ENCODE data around the gene KCTD14. TPM values are rescaled to one million over a fixed set of nuclear protein-coding genes. Genes with fewer than 3 reads are reported as not detected.
"Not testable (repeated sequence)": the region's sequence is repeated elsewhere in the genome, so short reads cannot be mapped to it uniquely, and the experiment has no call there.

KCTD14 gene
- total RNA-seq, 2 experiments from 2014 or later: not detected

DNA sequence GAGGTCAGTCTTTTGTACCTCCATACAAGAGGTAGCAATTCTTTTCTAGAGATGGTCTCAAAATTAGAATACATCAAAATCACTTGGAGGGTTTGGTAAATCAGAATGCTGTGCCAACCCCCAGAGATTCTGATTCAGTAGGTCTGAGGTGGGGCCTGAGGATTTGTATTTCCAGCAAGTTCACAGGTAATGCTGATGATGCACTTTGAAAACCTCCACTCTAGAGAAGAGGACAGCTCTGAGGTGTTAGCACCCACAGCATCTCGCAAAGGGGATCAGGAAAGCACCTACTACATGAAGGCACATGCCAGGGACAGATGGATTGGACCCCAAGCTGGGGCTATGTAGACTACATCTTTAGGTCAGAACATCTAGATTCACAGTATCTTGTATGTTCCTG, 7.2 kb downstream of the KCTD14 start:
- intact Hi-C loops (cut with micrococcal nuclease; ENCODE audit: unreplicated experiment): no loop called here
- TF ChIP-seq EZH2phosphoT487 (IDR thresholded peaks at IDR 0.05; ENCODE audit: borderline replicate concordance, low read depth, low read length): no peak
- TF ChIP-seq, protein P1, sequence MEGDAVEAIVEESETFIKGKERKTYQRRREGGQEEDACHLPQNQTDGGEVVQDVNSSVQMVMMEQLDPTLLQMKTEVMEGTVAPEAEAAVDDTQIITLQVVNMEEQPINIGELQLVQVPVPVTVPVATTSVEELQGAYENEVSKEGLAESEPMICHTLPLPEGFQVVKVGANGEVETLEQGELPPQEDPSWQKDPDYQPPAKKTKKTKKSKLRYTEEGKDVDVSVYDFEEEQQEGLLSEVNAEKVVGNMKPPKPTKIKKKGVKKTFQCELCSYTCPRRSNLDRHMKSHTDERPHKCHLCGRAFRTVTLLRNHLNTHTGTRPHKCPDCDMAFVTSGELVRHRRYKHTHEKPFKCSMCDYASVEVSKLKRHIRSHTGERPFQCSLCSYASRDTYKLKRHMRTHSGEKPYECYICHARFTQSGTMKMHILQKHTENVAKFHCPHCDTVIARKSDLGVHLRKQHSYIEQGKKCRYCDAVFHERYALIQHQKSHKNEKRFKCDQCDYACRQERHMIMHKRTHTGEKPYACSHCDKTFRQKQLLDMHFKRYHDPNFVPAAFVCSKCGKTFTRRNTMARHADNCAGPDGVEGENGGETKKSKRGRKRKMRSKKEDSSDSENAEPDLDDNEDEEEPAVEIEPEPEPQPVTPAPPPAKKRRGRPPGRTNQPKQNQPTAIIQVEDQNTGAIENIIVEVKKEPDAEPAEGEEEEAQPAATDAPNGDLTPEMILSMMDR (conservative IDR thresholded peaks at IDR 0.05; ENCODE audit: low read length): no peak
- Histone ChIP-seq H3K36me3 (ENCODE audit: insufficient read depth, low read length) (no peaks in the 10 kb centered on the region), H3K79me2 (ENCODE audit: insufficient read depth, low read depth, low read length) (no peaks in the 10 kb centered on the region), H3K4me2 (ENCODE audit: low read length) (no peak overlapping the region), H4K20me1 (ENCODE audit: insufficient read depth, low read length) (no peaks in the 10 kb centered on the region), H2AFZ (ENCODE audit: low read length) (no peak overlapping the region), H3K27ac (ENCODE audit: low read depth, low read length, poor library complexity, severe bottlenecking) (no peak overlapping the region), H3K9me2 (ENCODE audit: insufficient read depth, low read length) (no peaks in the 10 kb centered on the region), H3K4me1 (ENCODE audit: insufficient read depth, low read length, poor library complexity, severe bottlenecking) (no peaks in the 10 kb centered on the region), H3K9me3 (ENCODE audit: low read length) (no peaks in the 10 kb centered on the region), H3K4me3 (ENCODE audit: low read depth, low read length, poor library complexity, severe bottlenecking) (no peak overlapping the region)
- BruUV-seq (replicated peaks): no TSS peak
- no peak for DNase-seq (ENCODE audit: low spot score)
- ChIA-PET POLR2A (no interaction called here), CTCF (ENCODE audit: unreplicated experiment) (no interaction called here)

DNA sequence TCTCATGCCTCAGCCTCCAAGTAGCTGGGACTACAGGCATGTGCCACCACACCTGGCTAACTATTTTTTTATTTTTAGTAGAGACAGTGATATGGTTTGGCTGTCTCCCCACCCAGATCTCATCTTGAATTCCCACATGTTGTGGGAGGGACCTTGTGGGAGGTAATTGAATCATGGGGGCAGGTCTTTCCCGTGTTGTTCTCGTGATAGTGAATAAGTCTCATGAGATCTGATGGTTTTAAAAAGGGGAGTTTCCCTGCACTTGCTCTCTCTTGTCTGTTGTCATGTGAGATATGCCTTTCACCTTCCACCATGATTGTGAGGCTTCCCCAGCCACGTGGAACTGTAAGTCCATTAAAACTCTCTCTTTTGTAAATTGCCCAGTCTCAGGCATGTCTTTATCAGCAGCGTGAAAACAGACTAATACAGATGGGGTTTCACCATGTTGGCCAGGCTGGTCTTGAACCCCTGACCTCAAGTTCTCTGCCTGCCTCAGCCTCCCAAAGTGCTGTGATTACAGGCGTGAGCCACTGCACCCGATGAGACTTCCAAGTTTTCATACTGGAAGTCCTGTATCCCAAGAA, 8.0 kb downstream of the KCTD14 start:
- DNase-seq (ENCODE audit: low spot score); H3K79me2 ChIP-seq (ENCODE audit: insufficient read depth, low read depth, low read length); H4K20me1 ChIP-seq (ENCODE audit: insufficient read depth, low read length); H3K4me1 ChIP-seq (ENCODE audit: insufficient read depth, low read length, poor library complexity, severe bottlenecking); H3K9me2 ChIP-seq (ENCODE audit: insufficient read depth, low read length); H3K36me3 ChIP-seq (ENCODE audit: insufficient read depth, low read length); H2AFZ ChIP-seq (ENCODE audit: low read length); POLR2A ChIA-PET; H3K9me3 ChIP-seq (ENCODE audit: low read length); H3K4me2 ChIP-seq (ENCODE audit: low read length); H3K4me3 ChIP-seq (ENCODE audit: low read depth, low read length, poor library complexity, severe bottlenecking); BruUV-seq (replicated peaks); CTCF ChIA-PET (ENCODE audit: unreplicated experiment); H3K27ac ChIP-seq (ENCODE audit: low read depth, low read length, poor library complexity, severe bottlenecking); intact Hi-C loops (cut with micrococcal nuclease; ENCODE audit: unreplicated experiment): not testable (repeated sequence)

DNA sequence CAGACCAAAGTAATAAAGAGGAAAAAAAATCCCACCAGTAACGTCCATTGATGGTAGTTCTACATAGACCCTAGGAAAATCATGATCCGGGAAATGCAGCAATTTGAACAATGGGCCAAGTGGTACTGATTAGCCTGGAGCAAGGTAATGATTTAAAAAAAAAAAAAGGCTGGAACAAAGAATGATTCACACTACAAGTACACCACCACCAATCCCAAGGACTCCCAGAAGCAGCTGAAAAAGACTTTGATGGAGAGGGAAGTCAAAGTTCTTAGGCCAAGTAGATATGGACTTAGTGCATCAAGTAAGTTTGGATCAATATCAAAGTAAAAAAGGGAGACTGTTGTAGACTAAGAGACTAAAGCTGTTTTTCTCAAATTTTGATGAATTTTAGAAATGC, 11.8 kb downstream of the KCTD14 start:
- TF ChIP-seq EZH2phosphoT487 (IDR thresholded peaks at IDR 0.05; ENCODE audit: borderline replicate concordance, low read depth, low read length): no peak
- TF ChIP-seq, protein P1 (conservative IDR thresholded peaks at IDR 0.05; ENCODE audit: low read length): no peak
- H4K20me1 ChIP-seq (ENCODE audit: insufficient read depth, low read length): no peaks in the 10 kb centered on the region
- no peaks in the 10 kb centered on the region for H3K4me1 ChIP-seq (ENCODE audit: insufficient read depth, low read length, poor library complexity, severe bottlenecking)
- intact Hi-C loops (cut with micrococcal nuclease; ENCODE audit: unreplicated experiment): no loop called here
- no peak overlapping the region for H2AFZ ChIP-seq (ENCODE audit: low read length)
- H3K79me2 ChIP-seq (ENCODE audit: insufficient read depth, low read depth, low read length): no peaks in the 10 kb centered on the region
- ChIA-PET POLR2A (interaction anchor here (1.0 kb wide), 1 partner anchor 16 kb away, joined by 4 read pairs; the partner anchor contains the start of gene INTS4), CTCF (ENCODE audit: unreplicated experiment) (no interaction called here)
- no peaks in the 10 kb centered on the region for H3K36me3 ChIP-seq (ENCODE audit: insufficient read depth, low read length)
- H3K4me3 ChIP-seq (ENCODE audit: low read depth, low read length, poor library complexity, severe bottlenecking): no peak overlapping the region
- DNase-seq (ENCODE audit: low spot score): no peak
- H3K27ac ChIP-seq (ENCODE audit: low read depth, low read length, poor library complexity, severe bottlenecking): no peak overlapping the region
- no peaks in the 10 kb centered on the region for H3K9me3 ChIP-seq (ENCODE audit: low read length)
- BruUV-seq (replicated peaks): no TSS peak
- no peak overlapping the region for H3K4me2 ChIP-seq (ENCODE audit: low read length)
- no peaks in the 10 kb centered on the region for H3K9me2 ChIP-seq (ENCODE audit: insufficient read depth, low read length)

Data from OCI-LY7 (cell line).